Measurements from ENCODE around the gene STARD4. TPM values are rescaled to one million over a fixed set of nuclear protein-coding genes. Genes with fewer than 3 reads are reported as not detected.

The STARD4 gene
- total RNA-seq, 1 donor from 2014 or later, result 35.6 TPM

DNA sequence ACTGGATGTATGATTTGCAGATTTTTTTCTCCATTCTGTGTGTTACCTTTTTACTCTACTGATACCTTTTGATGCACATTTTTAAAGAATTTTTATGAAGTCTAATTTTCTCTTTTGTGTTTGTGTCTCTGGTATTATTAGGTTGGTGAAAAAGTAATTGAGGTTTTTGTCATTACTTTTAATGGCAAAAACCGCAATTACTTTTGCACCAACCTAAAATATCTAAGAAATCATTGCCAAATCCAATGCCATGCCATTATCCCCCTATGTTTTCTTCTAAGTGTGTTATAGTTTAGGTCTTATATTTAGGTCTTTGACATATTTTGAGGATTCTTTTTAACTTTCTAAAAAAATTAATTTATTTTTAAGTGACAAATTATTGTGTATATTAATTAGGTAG is 43.4 kb upstream of the STARD4 start:
- Mint-ChIP-seq H3K36me3 (ENCODE audit: insufficient read depth) (no peaks in the 10 kb centered on the region), H3K4me1 (ENCODE audit: low read depth) (peaks cover 17% of the 10 kb centered on the region), H3K4me3 (ENCODE audit: low read depth) (no peak overlapping the region), H3K27ac (no peak overlapping the region), H3K9me3 (ENCODE audit: low read depth) (peaks cover 13% of the 10 kb centered on the region), H3K27me3 (peaks cover 14% of the 10 kb centered on the region)
- DNase-seq (ENCODE audit: low spot score, unreplicated experiment), result no peak
- TF ChIP-seq, protein P1, sequence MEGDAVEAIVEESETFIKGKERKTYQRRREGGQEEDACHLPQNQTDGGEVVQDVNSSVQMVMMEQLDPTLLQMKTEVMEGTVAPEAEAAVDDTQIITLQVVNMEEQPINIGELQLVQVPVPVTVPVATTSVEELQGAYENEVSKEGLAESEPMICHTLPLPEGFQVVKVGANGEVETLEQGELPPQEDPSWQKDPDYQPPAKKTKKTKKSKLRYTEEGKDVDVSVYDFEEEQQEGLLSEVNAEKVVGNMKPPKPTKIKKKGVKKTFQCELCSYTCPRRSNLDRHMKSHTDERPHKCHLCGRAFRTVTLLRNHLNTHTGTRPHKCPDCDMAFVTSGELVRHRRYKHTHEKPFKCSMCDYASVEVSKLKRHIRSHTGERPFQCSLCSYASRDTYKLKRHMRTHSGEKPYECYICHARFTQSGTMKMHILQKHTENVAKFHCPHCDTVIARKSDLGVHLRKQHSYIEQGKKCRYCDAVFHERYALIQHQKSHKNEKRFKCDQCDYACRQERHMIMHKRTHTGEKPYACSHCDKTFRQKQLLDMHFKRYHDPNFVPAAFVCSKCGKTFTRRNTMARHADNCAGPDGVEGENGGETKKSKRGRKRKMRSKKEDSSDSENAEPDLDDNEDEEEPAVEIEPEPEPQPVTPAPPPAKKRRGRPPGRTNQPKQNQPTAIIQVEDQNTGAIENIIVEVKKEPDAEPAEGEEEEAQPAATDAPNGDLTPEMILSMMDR (IDR thresholded peaks at IDR 0.05; ENCODE audit: unreplicated experiment), result no peak

DNA sequence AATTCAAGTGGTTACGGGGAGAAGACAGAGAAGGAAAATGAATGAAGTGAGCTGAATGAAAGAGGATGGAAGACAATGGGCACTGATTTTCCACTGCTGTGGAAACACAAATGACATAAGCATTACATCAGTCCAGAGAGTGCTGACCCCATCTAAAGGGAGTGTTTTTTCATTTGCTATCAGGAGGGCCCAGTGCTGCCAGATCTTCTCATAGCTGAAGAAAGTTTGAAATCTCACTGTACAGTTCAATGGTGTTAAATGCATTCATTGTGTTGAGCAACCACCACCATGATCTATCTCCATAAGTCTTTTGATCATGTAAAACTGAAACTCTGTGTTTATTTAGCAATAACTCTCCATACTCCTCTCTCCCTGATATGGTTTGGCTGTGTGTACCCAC is 41.5 kb upstream of the STARD4 start:
- DNase-seq (ENCODE audit: low spot score, unreplicated experiment), result no peak
- Mint-ChIP-seq H3K9me3 (ENCODE audit: low read depth) (no peaks in the 10 kb centered on the region), H3K27me3 (peaks cover 14% of the 10 kb centered on the region), H3K4me1 (ENCODE audit: low read depth) (peaks cover 24% of the 10 kb centered on the region), H3K36me3 (ENCODE audit: insufficient read depth) (no peaks in the 10 kb centered on the region), H3K27ac (no peak overlapping the region), H3K4me3 (ENCODE audit: low read depth) (no peak overlapping the region)
- TF ChIP-seq, protein P1 (IDR thresholded peaks at IDR 0.05; ENCODE audit: unreplicated experiment), result no peak

DNA sequence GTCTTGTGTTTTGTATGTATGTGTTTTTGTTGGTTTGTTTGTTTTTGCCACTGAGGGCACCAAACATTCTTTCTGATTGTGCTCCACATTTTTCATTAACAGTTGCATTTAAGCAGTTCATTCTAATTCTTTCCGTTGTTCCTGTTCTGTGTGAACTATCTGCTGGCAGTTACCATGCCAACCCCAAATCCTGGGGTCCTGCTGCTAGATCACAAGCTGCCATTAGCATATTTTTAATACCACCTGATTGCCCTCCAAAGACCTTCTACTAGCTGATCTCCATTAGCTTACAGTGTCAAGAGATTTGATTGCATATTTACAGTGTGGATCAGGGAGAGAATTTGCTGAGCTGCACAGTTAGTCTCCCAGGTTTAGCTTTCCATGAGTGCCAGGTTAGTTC is 40.6 kb upstream of the STARD4 start:
- Mint-ChIP-seq H3K36me3 (ENCODE audit: insufficient read depth) (no peaks in the 10 kb centered on the region), H3K27me3 (peaks cover 14% of the 10 kb centered on the region), H3K4me1 (ENCODE audit: low read depth) (peaks cover 26% of the 10 kb centered on the region), H3K27ac (no peak overlapping the region), H3K4me3 (ENCODE audit: low read depth) (no peak overlapping the region), H3K9me3 (ENCODE audit: low read depth) (no peaks in the 10 kb centered on the region)
- no peak for DNase-seq (ENCODE audit: low spot score, unreplicated experiment)
- TF ChIP-seq, protein P1 (IDR thresholded peaks at IDR 0.05; ENCODE audit: unreplicated experiment), result no peak

DNA sequence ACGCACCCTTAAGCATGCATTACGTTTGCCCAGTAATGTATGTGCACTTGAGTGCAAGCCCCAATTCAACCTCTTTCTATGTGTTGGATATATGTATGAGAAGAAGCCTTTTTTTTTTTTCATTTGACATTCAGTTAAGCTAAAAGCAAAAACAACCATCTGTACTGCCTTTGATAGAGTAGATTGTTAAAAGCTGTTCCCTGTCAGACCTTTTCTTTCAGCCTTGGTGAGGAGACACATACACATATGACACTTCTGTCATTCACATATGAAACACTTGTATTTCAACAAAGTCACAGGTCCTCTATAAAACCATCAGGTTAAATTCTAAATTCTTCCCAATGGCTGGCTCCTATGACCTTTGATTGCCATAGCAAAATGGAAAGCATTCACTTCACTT is 40.2 kb upstream of the STARD4 start:
- Mint-ChIP-seq H3K36me3 (ENCODE audit: insufficient read depth) (no peaks in the 10 kb centered on the region), H3K4me1 (ENCODE audit: low read depth) (peaks cover 26% of the 10 kb centered on the region), H3K9me3 (ENCODE audit: low read depth) (no peaks in the 10 kb centered on the region), H3K27ac (no peak overlapping the region), H3K4me3 (ENCODE audit: low read depth) (no peak overlapping the region), H3K27me3 (peaks cover 14% of the 10 kb centered on the region)
- DNase-seq (ENCODE audit: low spot score, unreplicated experiment), result no peak
- TF ChIP-seq, protein P1 (IDR thresholded peaks at IDR 0.05; ENCODE audit: unreplicated experiment), result no peak

DNA sequence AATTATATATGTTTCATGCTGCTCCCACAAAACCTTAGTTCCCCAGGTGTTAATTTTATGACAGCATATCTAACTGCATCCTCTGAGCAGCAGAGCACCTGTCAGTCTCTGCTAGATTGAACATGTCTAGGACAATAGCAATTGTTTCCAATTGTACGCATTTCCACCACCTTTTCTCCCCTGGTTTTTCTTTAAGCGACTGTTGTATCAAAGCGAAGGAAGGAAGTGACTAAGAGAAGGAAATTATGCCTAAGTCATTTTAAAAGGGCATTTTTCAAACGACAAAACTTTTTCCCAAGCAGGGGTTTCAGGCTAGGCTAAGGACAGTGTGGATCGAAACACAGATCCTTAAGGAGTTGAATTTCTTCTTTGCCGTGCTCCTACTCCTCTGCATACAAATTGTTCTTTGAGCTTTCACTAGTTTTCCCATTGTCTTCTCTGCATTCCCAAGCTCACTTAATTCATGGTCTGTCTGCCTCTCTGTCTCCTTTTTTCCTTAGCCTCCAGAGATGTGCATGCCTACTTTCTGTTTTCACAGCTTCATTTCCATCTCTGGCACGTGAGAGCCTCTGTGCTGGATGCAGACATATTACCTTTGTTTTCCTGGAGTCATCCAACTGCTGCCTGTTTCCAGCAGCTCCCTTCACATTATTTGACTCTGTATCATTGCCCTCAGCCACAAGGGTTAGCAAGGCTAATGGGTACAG is 39.4 kb upstream of the STARD4 start:
- H3K4me3 Mint-ChIP-seq (ENCODE audit: low read depth), result peak overlapping the region; percentile 2
- peaks cover 19% of the 10 kb centered on the region for H3K27me3 Mint-ChIP-seq
- peaks cover 26% of the 10 kb centered on the region for H3K4me1 Mint-ChIP-seq (ENCODE audit: low read depth)
- TF ChIP-seq, protein P1 (IDR thresholded peaks at IDR 0.05; ENCODE audit: unreplicated experiment), result no peak
- no peaks in the 10 kb centered on the region for H3K9me3 Mint-ChIP-seq (ENCODE audit: low read depth)
- DNase-seq (ENCODE audit: low spot score, unreplicated experiment), result no peak
- H3K27ac Mint-ChIP-seq, result no peak overlapping the region
- no peaks in the 10 kb centered on the region for H3K36me3 Mint-ChIP-seq (ENCODE audit: insufficient read depth)

Measured in progenitor cell of endocrine pancreas (in vitro differentiated cells).